ENCODE results near the gene GIN1.
"Not testable (repeated sequence)": the region's sequence is repeated elsewhere in the genome, so short reads cannot be mapped to it uniquely, and the experiment has no call there.

The GIN1 gene

DNA sequence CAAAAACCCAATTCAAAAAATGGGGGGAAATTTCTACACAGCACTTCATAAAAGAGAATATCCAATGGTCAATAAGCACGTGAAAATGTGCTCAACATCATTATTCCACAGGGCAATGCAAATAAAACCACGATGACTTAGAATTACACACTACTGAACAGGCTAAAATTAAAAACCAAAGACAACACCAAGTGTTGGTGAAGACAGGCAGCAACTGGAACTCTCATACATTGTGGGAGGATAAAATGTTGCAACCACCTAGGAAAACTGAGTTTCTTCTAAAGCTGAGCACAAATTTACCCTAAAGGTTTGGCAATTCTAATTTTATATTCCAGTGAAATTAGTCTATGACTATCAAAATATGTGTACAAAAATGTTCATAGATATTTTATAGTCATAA, 9.5 kb downstream of the GIN1 start:
- no peak for DNase-seq

DNA sequence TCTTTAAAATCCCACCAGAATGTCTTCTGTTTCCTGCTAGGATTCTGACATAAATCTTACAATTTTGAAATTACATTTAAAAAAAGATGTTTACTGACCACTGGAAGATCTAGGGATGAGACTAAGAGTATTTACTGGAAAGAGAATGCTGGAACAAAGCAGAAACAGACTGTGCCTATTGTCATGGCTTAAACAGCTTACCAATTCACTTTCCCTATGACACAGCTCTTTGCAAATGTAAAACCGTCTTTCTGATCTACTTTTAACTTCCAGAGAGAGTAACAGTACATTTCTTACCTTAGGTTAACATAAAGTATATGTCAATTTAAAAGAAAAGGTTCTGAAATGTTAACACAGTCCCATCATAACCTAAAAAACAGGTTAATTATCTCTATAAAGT, 10.7 kb downstream of the GIN1 start:
- no peak for DNase-seq

DNA sequence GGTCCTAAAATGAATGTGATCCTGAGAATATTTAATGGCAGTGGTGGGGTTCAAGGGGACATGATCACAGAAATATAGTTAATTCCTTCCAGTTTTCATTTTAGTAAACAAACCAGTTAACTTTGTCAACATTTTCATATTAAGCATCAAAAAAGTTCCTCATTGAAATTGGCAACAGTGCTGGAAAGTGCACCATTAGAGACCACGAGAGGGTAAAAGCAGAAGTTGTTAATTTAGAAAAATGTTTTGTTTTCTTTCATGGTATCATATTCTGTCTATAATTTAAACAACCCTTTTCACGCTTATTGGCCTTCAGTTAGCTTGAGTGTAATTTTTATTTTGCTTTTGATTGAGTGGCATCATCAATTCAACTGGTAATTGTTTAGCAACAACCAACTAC, 11.9 kb downstream of the GIN1 start:
- no peak for DNase-seq

DNA sequence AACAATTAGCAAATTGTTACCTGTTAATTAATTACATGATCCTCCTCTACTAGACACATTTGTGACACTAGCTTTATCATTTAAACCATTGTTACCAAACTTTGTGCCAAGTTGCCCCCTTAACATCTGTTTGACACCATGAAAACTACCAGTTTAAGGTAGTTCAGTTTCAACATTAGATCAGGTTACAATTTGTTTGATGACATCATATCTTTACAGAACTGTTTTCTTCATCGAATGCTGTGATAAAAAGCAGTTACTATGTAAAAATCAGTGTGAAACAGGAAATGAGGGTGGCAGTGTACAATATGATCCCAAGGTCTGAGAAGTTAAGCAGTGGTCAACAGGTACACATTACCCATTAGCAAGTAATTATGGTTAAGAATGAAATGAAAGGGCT, 17.7 kb downstream of the GIN1 start:
- no peak for DNase-seq

DNA sequence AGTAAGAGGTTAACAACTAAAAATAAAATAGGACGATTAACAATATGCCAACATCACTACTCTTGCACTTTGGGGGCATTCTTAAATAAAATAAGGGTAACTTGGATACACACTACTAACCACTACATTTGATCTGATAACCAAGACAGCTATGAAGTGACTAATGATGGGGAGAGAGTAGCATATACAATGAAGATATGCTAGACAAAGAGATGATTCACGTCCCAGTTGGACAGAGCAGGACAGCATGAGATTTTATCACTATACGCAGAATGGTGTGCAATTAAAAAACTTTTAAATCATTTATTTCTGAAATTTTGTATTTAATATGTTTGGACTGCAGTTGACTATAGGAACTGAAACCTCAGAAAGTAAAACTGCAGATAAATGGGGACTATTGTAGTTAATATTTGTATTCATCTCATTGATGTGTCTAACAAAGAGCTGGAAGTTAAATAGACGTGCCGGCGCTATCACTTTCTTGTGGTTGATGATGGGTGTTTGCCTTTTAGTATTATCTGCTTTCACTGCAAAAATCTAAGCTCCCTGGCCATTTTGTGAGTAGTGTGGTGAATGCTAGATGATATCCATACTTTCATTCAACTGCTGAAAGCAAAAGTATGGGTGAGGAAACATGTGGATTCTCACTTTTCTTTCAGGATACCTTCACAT, 18.7 kb downstream of the GIN1 start:
- DNase-seq = no peak

DNA sequence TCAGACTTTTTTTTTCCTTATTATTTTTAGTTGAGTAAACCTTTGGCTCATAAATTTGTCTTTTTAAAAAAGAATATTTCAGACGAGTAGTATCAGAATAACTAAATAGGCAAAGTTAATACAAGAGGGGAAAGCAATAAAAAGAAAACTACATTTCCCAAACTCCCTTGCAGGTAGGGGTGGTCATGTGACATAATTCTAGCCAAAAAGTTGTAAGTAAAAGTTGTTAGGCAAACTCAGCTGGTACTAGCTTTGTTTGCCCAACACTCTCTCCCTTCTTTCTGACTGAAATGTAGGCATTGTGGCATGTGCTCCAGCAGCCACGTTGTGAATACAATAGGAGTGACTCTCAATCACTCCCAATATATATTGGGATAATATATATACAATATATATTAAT, 20.9 kb downstream of the GIN1 start:
- DNase-seq = no peak

DNA sequence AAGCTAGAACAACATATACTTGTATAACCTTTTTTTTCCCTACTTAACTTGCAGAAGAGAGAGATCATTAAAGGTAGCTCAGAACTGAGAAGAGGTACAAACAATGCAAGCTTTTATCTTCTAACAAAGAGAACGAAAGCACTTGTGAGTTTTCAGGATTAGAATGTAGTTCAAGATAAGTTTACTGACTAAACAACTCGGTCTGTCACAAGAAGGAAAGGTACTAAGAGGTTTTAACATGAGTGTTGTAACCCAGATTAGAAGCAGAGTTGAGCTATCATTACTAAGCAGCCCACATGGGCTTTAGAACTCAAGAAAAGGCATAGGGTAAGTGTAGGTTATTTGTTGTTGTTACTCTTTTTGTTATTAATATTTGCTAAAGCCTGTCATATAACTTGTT, 25.2 kb downstream of the GIN1 start:
- DNase-seq = no peak

DNA sequence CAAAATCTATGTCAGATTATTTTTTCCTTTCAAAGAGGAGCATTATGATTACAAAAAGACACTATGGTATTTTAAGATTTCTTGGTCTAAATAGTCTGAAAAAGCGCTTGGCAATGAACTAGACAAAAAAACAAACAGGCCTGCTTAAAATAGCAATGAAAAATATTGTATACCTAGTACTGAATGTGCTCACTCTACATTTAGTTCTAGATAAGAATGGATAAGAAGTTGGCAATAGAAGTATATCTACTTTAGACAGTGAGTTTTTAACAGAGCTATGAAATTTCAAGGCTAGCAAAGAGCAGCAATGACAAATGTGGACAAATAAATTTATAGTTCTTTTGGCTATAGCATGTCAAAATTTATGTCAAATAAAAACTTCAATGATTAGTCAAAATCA, 26.2 kb downstream of the GIN1 start:
- DNase-seq = no peak

DNA sequence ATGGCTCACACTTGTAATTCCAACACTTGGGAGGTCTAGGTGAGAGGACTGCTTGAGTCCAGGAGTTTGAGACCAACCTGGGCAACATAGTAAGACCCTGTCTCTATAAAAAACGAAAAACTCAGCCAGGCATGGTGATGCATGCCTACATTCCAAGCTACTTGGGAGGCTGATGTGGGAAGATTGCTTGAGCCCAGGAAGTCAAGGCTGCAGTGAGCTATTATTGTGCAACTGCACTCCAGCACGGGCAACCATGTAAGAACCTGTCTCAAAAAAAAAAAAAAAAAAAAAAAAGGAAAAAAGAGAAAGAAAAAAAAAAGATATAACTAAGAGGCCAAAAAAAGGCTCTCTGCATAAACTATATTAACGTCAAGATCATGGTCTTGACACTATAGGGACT, 27.3 kb downstream of the GIN1 start:
- no peak for DNase-seq

DNA sequence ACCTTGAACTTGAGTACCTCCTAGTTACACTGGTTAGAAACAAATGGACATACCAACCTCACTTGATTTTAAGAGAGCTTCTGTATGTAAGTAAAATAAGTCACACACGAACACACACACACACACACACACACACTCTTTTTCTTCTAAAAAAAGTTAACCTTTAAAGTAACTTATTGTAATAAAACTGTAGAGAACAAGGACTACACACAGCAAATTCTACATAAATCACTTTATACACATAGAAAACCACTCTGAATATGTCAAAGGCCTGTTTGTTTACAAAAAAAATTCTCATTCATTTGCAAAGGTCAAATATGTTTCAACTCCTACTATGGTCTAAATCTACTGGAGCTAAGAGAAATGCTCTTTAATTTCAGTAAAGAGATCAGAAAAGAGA, 29.1 kb downstream of the GIN1 start:
- no peak for DNase-seq

DNA sequence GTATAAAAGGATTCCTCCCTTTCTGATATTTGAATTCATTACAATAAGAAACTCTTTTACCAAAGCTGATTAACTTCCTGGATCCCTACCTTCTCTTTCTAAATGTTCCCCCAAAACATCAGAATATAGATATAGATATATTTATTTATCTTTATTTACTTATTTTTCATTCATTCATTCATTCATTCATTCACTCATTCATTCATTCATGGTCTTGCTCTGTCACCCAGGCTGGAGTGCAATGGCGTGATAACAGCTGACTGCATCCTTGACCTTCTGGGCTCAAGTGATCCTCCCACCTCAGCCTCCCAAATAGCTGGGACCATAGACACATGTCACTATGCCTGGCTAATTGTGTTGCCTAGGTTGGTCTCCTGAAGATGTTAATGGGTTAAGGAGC, 30.7 kb downstream of the GIN1 start:
- DNase-seq = no peak

DNA sequence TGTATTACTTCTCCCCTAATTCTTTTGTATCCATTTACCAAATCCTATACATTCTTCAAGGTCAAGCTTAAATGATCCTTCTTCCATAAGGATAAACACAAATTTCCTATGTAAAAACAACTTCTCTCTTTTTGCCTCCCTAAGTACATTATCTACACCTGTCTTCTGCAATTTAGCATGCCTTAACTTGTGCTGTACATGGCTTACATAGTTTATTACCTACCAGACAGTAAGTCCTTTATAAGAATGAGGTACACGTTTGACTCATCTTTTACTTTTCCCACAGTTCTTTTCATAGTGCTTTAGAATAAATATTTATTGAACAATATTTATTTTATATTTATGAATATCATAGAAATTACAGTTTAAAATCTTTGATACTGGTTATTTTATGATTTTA, 33.4 kb downstream of the GIN1 start:
- no peak for DNase-seq

DNA sequence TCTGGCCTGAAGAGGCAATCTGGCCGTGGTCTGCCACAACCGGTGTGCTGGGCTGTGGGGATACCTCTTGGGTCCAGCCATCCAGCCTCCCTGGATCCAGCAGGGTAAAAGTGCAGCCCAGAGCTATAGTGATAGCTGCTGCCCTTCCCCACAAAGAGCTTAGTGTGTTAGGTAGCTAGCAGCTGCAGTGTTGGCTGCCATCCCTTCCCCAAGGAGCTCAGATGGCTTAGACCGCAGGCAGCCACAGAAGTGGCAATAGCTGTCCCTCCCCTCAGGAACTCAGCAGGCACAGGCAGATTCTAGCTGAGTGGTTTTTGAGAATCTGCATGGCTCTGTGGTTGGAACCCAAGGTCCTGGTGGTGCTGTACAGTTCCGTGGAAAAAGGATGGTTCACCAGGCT, 40.1 kb downstream of the GIN1 start:
- no peak for DNase-seq

DNA sequence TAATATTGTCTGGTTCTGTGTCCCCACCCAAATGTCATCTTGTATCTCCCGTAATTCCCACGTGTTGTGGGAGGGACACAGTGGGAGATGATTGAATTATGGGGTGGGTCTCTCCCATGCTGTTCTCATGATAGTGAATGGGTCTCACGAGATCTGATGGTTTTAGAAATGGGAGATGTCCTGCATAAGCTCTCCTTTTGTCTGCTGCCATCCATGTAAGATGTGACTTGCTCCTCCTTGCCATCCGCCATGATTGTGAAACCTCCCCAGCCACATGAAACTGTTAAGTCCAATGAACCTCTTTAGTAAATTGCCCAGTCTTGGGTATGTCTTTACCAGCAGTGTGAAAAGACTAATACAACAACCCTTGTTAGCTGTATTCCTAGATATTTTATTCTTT, 44.5 kb downstream of the GIN1 start:
- no peak for DNase-seq

DNA sequence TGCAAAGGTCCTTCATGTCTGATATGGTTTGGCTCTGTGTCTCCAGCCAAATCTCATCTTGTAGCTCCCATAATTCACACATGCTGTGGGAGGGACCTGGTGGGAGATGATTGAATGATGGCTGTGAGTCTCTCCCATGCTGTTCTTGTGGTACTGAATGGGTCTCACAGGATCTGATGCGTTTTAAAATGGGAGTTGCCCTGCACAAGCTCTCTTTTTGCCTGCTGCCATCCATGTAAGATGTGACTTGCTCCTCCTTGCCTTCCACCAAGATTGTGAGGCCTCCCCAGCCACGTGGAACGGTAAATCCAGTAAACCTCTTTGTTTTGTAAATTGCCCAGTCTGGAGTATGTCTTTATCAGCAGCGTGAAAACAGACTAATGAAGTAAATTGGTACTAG, 46.4 kb downstream of the GIN1 start:
- not testable (repeated sequence) for DNase-seq

DNA sequence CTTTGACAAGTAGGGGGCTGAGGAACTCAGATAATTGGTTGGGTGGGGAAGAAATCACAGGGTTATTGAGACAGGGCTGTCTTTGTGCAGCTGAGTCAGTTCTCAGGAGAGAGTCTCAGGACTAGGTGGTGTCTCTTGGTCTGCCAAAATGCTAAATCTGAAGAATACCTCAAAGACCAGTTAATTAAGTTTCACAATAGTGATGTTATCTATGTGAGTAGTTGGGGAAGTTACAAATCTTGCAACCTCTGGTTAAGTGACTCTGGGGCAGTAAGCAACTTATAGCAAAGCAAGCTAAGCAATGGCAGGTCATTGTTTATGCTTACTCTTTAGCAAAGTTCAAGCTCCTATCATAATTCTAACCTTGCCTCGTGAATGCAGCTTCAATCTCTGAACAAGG, 53.6 kb downstream of the GIN1 start:
- DNase-seq = no peak

DNA sequence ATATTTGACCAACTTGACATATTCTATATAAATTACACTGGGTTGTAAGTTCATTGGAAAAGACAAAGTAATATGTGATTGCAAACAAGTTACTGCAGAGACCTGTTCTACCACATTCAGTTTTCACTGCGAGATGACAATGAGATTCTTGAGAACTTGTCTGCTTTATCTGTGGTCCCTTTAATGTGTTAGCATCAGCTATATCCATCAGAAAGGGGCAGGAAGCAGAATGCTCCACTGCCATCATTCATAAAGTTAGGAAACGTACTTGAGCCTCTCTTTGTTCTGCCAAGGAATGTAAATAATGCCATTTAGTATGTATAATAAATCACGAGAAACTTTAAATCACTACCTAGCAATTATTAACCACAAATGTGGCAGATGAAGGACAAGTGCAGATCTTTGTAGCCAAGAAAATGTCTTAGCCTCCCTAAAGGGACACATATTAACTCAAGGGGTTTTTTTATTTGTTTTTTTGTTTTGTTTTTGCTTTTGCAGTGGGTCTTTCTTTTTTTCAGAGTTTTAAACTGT, 59.4 kb downstream of the GIN1 start:
- DNase-seq = no peak

DNA sequence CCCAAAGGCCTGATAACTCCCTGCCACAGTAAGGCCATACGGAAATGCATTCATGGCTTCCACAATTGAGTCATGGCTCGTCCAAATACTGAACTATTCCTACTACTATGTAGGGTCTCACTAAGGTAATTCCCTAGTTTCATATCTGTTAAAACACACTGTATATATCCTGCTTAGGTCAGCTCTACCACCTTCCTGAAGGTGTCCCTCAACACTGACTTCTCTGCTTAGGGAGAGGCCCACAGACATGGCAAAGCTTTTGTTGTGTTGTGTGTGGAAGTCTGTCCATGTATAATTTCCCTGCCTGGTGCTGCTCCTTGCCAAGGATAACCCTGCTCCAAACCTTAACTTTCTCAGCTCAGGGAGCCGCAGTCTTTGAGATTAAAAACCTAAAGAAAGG, 60.4 kb downstream of the GIN1 start:
- DNase-seq = no peak

DNA sequence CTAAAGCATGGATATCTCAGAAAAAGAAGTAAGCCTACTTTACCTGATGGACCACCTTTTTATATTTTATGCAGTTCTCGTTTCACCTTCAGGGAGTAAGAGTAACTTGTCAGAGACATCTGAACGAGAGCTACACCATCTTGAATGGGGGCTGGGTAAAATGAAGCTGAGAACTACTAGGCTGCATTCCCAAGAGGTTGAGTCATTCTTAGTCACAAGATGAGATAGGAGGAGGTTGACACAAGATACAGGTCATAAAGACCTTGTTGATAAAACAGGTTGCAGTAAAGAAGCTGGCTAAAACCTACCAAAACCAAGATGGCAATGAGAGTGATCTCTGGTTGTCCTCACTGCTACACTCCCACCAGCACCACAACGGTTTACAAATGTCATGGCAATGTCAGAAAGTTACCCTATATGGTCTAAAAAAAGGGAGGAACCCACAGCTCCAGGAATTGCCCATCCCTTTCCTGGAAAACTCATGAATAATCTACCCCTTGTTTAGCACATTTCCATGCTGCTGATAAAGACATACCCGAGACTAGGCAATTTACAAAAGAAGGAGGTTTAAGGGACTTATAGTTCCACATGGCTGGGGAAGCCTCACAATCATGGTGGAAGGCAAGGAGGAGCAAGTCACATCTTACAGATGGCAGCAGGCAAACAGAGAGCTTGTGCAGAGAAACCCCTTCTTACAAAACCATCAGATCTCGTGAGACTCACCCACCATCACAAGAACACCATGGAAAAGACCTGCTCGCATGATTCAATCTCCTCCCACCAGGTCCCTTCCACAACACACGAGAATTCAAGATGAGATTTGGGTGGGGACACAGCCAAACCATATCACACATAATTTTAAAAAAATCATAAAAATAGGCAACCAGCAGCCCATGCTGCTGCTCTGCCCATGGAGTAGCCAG, 62.5 kb downstream of the GIN1 start:
- DNase-seq = no peak

DNA sequence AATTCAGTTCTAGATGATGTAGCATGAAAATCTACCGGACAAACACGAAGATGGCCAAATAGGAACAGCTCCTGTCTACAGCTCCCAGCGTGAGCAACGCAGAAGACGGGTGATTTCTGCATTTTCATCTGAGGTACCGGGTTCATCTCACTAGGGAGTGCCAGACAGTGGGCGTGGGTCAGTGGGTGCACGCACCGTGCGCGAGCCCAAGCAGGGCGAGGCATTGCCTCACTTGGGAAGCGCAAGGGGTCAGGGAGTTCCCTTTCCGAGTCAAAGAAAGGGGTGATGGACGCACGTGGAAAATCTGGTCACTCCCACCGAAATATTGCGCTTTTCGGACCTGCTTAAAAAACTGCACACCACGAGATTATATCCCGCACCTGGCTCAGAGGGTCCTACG, 73.2 kb downstream of the GIN1 start:
- not testable (repeated sequence) for DNase-seq

DNA sequence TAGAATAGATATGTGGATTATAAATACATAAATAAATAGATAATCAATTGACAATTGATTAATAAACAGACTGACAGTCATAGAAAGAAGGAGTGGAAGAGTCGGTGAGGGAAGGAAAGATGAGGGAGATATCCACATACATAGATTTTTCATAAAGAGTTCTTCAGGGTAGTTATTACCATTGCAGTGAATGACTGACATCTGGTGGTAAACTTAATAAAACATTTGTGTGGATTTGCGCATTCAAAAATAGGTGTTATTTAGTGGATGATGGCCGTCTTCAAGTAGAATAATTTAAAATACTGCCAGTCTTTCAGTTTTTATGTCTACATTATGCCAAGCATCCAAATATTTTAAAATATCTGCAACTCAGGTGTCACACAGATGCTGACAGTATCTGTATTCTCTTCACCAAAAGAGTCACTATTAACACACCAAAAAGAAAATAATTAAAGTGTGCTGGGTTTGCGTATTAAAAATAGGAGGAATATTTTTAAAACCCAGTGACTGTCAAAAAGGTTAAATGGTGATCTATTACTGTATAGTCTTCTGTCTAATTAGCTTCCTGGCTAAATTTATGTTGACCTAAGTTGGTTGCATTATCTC, 78.8 kb downstream of the GIN1 start:
- no peak for DNase-seq

DNA sequence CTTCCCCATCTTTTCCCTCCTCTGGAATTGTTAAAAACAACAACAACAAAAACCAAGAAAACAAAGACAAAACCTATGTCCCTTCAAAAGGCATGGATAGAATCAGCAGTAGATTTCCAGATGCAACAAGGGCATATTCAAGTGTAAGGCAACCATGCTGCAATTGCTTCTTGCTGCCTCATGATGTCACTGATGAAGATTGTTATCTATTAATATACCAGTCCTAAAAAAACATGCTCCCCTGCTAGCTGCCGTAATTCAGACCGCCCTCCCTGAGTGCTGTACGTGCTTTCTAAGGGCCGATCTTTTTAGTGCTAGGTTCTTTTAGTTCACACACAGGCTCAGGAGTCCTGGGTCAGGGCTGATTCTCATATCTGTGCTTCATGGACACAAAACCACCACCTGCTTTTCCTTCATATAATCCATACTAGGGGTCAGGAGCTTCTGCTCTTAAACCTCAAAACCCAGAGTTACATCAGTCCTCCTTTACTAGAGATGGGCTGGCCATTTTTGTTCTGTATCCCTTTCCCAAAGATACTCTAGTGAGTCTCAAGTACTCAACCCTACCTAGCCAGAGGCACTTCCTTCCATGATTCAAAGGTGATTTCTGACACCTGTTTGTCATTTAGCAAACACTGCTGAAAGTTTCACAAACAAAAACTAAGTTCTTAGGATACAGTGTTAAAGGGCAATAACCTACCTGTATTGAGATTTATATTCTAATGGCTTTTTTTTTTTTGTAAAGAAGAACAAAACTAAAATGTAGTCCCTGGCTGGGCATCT, 82.1 kb downstream of the GIN1 start:
- DNase-seq = no peak

All from nucleus accumbens (tissue), 56 donors.